HCEC 1CT (cell line): ENCODE measurements around the gene FAM72B.
"Not testable (repeated sequence)": the region's sequence is repeated elsewhere in the genome, so short reads cannot be mapped to it uniquely, and the experiment has no call there.

Source experiments
- DNase-seq: peaks from one replicate; pipeline ENCODE4 v3.0.0-alpha.2; 2017

Gene FAM72B

DNA sequence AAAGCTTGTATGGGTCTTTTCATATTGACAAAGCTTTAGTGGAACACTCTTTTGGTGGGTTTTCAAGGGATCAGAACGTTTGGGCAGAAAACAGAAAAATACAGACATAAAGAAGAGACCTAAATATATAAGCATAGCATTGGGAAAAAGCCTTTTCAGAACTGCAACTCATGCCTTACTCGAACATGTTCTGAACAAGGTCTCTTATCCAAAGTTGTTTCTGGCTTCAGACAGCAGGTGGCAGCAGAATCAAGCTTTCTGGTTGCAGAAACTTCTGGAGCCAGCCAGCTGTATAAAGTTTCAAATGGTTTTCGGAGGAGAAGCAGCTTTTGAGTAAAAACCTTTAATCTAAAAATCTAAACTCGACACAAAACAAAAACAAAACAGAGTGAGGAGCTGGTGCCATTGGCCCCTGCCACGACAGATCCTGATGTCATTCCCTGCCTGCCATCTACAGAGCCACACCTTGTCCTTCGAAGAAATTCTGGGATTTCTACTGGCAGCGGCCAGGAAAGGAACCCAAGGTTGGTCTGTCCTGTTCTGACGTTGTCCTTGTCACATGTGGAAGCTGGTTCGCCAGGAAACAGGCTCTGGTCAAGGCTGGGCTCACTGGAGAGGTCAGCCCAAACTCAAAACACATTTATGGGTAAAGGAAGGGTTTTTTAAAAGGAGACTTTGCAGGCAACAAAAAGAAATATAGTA is 35.5 kb downstream of the FAM72B start:
- not testable (repeated sequence) for DNase-seq

DNA sequence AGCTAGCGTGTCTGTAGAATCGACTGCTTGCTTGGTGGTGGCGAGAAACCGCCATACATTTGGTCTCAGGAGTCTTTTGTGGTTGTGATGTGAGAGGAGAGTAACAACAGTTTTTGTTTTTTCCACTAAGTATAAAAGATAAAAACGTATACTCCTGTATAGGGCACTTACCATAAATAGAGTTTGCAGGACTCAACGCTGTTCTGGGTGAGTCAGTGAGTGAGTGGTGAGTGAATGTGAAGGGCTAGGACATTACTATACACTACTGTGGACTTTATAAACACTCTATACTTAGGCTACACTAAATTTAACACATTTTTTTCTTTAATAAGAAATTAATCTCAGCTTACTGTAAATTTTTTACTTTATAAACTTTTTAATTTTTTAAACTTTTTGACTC is 43.7 kb downstream of the FAM72B start:
- DNase-seq, result not testable (repeated sequence)

DNA sequence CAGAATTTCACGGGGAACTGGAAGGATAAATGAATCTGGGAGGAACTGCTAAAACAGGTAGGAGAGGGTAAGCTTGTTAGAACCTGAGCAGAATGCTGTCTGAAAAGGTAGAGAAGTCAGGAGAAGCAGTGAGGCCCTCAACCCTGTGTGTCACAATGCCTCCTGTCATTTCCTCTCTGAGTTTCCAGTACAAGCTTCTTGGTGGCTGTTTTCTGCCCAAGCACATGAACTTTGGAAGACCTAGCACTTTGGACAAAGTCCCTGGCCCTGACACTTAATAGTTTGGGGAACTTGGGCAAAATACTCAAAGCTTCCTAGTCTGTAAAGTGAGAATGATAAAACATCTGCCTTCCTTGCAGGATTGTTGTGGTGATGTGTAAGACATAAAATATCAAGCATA is 52.6 kb downstream of the FAM72B start:
- DNase-seq, result not testable (repeated sequence)

DNA sequence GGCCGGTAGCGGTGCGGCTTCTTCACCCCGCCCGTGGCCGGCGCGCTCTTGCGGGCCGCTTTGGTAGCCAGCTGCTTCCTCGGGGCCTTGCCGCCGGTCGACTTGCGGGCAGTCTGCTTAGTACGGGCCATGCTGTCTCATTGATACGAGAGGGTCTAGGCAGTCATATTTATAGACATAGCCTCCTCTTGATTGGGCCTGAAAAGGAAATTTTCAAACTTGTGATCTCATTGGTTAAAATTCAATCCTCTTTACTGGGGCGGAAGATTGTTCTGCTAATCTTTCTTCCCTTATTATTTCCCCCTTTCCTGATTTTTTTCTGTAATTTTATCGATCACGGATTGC is 65.7 kb downstream of the FAM72B start:
- not testable (repeated sequence) for DNase-seq
